Loucy (cell line): ENCODE data around the gene SYT1.

Experiments
- H2AFZ ChIP-seq: fragments of 200-600 bp; sonication (generic); 2 replicates; pipeline ENCODE4 v1.6.0; 2016; ENCODE audit warnings: antibody characterized with exemption, mild to moderate bottlenecking, low read length, moderate library complexity
- H3F3A ChIP-seq: fragments of 200-600 bp; 2 replicates; pipeline ENCODE4 v1.6.0; 2016; ENCODE audit warnings: antibody characterized with exemption, low read depth, mild to moderate bottlenecking
- H3K27me3 ChIP-seq: fragments of 200-600 bp; sonication (generic); 2 replicates; pipeline ENCODE4 v1.6.1; 2014; ENCODE audit warnings: low read length, mild to moderate bottlenecking; ENCODE audit not compliant: insufficient read depth, poor library complexity, severe bottlenecking
- H3K36me3 ChIP-seq: fragments of 200-600 bp; sonication (generic); 2 replicates; pipeline ENCODE4 v1.6.1; 2016; ENCODE audit warnings: low read length; ENCODE audit not compliant: insufficient read depth
- H3K4me1 ChIP-seq: fragments of 200-600 bp; sonication (generic); 2 replicates; pipeline ENCODE4 v1.5.1; 2014; ENCODE audit warnings: low read length, mild to moderate bottlenecking; ENCODE audit not compliant: insufficient read depth, poor library complexity, severe bottlenecking
- H3K4me2 ChIP-seq: fragments of 200-600 bp; sonication (generic); 2 replicates; pipeline ENCODE4 v1.6.0; 2014; ENCODE audit warnings: antibody characterized with exemption, low read length, low read depth, mild to moderate bottlenecking; ENCODE audit not compliant: poor library complexity, severe bottlenecking
- H3K4me3 ChIP-seq: fragments of 200-600 bp; sonication (generic); 2 replicates; pipeline ENCODE4 v1.5.1; 2014; ENCODE audit warnings: low read length, mild to moderate bottlenecking, mixed read lengths; ENCODE audit not compliant: poor library complexity, severe bottlenecking
- H3K79me2 ChIP-seq: fragments of 200-600 bp; sonication (generic); 2 replicates; pipeline ENCODE4 v1.6.1; 2014; ENCODE audit warnings: low read length; ENCODE audit not compliant: insufficient read depth
- H3K9ac ChIP-seq: fragments of 200-600 bp; sonication (generic); 2 replicates; pipeline ENCODE4 v1.6.0; 2014; ENCODE audit warnings: mild to moderate bottlenecking, low read depth, low read length, moderate library complexity; ENCODE audit not compliant: poor library complexity, severe bottlenecking
- H3K9me2 ChIP-seq: fragments of 200-600 bp; sonication (generic); replicated peaks from 2 replicates; pipeline ENCODE4 v1.6.1; 2016; ENCODE audit warnings: low read depth, low read length, mixed read lengths
- H3K9me3 ChIP-seq: fragments of 200-600 bp; sonication (generic); 2 replicates; pipeline ENCODE4 v1.6.1; 2014; ENCODE audit warnings: mild to moderate bottlenecking, antibody characterized with exemption, low read length, low read depth; ENCODE audit not compliant: insufficient read depth
- H4K20me1 ChIP-seq: fragments of 200-600 bp; sonication (generic); 2 replicates; pipeline ENCODE4 v1.6.0; 2014; ENCODE audit warnings: antibody characterized with exemption, low read length, mild to moderate bottlenecking; ENCODE audit not compliant: insufficient read depth, poor library complexity, severe bottlenecking
- EZH2phosphoT487 ChIP-seq: fragments of 200-600 bp; IDR thresholded peaks from 2 replicates; pipeline ENCODE4 v1.6.1; 2018; ENCODE audit warnings: antibody characterized with exemption, mild to moderate bottlenecking, moderate library complexity, borderline replicate concordance
- TF ChIP-seq, protein P1 (sequence below): fragments of 200-600 bp; sonication (generic); conservative IDR thresholded peaks from 2 replicates; pipeline ENCODE4 v1.5.1; 2014; ENCODE audit warnings: mild to moderate bottlenecking, antibody characterized with exemption, low read length

The SYT1 gene

DNA sequence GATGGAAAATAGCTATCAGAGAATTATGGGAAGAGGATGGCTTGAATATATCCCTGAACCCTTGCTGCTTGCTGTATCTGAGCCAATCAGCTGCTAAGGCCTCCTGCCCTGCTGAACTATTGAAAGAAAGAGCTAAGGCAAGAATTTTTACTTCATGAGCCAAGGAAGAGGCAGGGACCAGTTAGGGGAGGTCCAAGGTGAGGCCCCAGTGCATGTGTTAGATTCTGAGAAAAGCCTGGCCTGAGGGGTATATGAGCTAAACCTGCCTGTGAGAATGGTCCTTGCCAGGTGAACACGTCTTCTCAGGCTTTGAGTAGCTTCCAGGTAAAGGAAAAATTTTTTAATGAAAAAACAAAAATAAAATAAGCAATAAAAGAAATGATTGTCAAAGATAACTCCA is 218.0 kb downstream of the SYT1 start:
- H3K9ac ChIP-seq = no peak overlapping the region
- no peaks in the 10 kb centered on the region for H3F3A ChIP-seq
- no peak for TF ChIP-seq EZH2phosphoT487
- TF ChIP-seq, protein P1, sequence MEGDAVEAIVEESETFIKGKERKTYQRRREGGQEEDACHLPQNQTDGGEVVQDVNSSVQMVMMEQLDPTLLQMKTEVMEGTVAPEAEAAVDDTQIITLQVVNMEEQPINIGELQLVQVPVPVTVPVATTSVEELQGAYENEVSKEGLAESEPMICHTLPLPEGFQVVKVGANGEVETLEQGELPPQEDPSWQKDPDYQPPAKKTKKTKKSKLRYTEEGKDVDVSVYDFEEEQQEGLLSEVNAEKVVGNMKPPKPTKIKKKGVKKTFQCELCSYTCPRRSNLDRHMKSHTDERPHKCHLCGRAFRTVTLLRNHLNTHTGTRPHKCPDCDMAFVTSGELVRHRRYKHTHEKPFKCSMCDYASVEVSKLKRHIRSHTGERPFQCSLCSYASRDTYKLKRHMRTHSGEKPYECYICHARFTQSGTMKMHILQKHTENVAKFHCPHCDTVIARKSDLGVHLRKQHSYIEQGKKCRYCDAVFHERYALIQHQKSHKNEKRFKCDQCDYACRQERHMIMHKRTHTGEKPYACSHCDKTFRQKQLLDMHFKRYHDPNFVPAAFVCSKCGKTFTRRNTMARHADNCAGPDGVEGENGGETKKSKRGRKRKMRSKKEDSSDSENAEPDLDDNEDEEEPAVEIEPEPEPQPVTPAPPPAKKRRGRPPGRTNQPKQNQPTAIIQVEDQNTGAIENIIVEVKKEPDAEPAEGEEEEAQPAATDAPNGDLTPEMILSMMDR = no peak
- H3K9me2 ChIP-seq = no peaks in the 10 kb centered on the region
- no peaks in the 10 kb centered on the region for H3K27me3 ChIP-seq
- H3K4me3 ChIP-seq = no peak overlapping the region
- H2AFZ ChIP-seq = no peak overlapping the region
- no peaks in the 10 kb centered on the region for H3K36me3 ChIP-seq
- H3K79me2 ChIP-seq = no peaks in the 10 kb centered on the region
- no peaks in the 10 kb centered on the region for H4K20me1 ChIP-seq
- no peak overlapping the region for H3K4me2 ChIP-seq
- H3K9me3 ChIP-seq = no peaks in the 10 kb centered on the region
- H3K4me1 ChIP-seq = no peaks in the 10 kb centered on the region

DNA sequence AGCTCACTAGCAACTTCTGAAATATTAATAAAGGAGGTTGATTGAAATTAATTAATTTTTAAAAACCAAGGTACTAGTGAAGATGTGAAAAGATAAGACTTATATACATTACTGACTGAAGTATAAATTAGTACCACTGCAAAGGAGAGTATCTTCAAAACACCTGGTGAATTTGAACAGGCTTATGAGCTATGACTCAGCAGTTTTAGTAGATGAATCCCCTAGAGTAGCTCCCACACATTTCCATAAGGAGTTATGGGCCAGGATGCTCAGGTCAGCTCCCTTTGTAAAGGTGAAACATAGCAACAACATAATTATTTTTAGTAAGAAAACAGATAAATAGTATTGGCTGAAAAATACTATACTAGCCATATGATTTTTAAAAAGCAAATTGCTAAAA is 218.6 kb downstream of the SYT1 start:
- H3K4me1 ChIP-seq = no peaks in the 10 kb centered on the region
- TF ChIP-seq, protein P1 = no peak
- no peak for TF ChIP-seq EZH2phosphoT487
- no peaks in the 10 kb centered on the region for H3K79me2 ChIP-seq
- no peaks in the 10 kb centered on the region for H4K20me1 ChIP-seq
- H3K36me3 ChIP-seq = no peaks in the 10 kb centered on the region
- no peaks in the 10 kb centered on the region for H3K9me2 ChIP-seq
- no peak overlapping the region for H3K4me3 ChIP-seq
- no peaks in the 10 kb centered on the region for H3K9me3 ChIP-seq
- no peaks in the 10 kb centered on the region for H3F3A ChIP-seq
- H3K4me2 ChIP-seq = no peak overlapping the region
- H2AFZ ChIP-seq = no peak overlapping the region
- H3K9ac ChIP-seq = no peak overlapping the region
- no peaks in the 10 kb centered on the region for H3K27me3 ChIP-seq

DNA sequence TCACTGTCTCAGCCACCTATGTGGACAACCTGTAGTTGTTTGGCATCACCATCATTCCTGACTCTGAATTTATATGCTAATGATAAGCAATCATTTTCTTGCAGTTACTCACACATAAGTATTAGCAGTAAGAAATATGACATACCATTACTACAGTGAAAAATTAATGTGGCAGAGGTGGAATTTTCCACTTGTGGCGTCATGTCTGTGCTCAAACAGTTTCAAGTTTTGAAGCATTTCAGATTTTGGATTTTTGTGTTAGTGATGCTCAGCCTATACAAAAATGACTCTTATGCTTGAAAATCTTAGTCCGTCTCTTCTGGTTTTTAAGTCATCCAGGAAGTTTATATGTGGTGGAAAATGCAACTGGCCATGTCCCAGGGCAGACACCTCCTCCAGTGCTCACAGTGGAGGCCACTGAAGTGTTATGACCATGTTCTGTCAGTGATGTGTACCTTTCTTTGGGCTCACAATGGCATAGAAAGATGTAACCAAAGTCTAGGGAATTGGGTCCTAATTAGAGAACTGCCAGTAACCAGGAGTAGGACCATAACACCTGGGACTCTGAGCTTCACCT is 220.6 kb downstream of the SYT1 start:
- Histone ChIP-seq H3F3A (no peaks in the 10 kb centered on the region), H3K9ac (no peak overlapping the region), H3K4me1 (no peaks in the 10 kb centered on the region), H3K9me2 (no peaks in the 10 kb centered on the region), H3K36me3 (no peaks in the 10 kb centered on the region), H3K4me3 (no peak overlapping the region), H3K79me2 (no peaks in the 10 kb centered on the region), H3K9me3 (no peaks in the 10 kb centered on the region), H4K20me1 (no peaks in the 10 kb centered on the region), H3K4me2 (no peak overlapping the region), H3K27me3 (no peaks in the 10 kb centered on the region), H2AFZ (no peak overlapping the region)
- TF ChIP-seq, protein P1 = no peak
- TF ChIP-seq EZH2phosphoT487 = no peak
